PFSK-1 (cell line): ENCODE results near the gene RIPOR3.

Experiments
- POLR2AphosphoS5 ChIP-seq: IDR thresholded peaks from 2 replicates; pipeline ENCODE4 v1.6.1; 2012; ENCODE audit warnings: low read depth, mild to moderate bottlenecking, control low read depth, low read length, moderate library complexity
- SIN3A ChIP-seq: IDR thresholded peaks from 2 replicates; pipeline ENCODE4 v1.6.1; 2012; ENCODE audit warnings: mild to moderate bottlenecking, low read length, moderate library complexity, borderline replicate concordance; ENCODE audit not compliant: insufficient read depth
- TAF1 ChIP-seq: IDR thresholded peaks from 2 replicates; pipeline ENCODE4 v1.6.1; 2012; ENCODE audit warnings: low read length, control low read depth, borderline replicate concordance; ENCODE audit not compliant: insufficient read depth
- TF ChIP-seq, protein P1 (sequence below), 2 experiments: IDR thresholded peaks; 2 replicates each; pipeline versions ENCODE4 v1.6.1 to v1.8.0; 2011 to 2012; ENCODE audit warnings: low read depth in 2 of 2, low read length in 2 of 2, control low read depth in 1 of 2, inconsistent platforms in 1 of 2, mild to moderate bottlenecking in 1 of 2, moderate library complexity in 1 of 2; ENCODE audit not compliant: insufficient read depth in 1 of 2

DNA sequence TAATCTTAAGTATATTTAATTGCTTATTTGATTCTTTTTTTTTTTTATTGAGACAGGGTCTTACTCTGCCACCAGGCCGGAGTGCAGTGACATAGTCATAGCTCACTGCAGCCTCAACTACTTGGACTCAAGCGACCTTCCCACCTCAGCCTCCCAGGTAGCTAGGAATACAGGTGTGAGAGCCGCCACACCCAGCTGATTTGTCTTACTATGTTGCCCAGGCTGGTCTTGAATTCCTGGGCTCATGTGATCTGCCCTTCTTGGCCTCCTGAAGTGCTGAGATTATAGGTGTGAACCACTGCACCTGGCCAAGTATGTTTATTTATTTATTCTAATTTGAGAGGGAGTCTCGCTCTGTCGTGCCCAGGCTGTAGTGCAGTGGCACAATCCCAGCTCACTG is 142.9 kb downstream of the RIPOR3 start:
- TF ChIP-seq SIN3A (no peak), TAF1 (no peak), POLR2AphosphoS5 (no peak)
- TF ChIP-seq, protein P1, sequence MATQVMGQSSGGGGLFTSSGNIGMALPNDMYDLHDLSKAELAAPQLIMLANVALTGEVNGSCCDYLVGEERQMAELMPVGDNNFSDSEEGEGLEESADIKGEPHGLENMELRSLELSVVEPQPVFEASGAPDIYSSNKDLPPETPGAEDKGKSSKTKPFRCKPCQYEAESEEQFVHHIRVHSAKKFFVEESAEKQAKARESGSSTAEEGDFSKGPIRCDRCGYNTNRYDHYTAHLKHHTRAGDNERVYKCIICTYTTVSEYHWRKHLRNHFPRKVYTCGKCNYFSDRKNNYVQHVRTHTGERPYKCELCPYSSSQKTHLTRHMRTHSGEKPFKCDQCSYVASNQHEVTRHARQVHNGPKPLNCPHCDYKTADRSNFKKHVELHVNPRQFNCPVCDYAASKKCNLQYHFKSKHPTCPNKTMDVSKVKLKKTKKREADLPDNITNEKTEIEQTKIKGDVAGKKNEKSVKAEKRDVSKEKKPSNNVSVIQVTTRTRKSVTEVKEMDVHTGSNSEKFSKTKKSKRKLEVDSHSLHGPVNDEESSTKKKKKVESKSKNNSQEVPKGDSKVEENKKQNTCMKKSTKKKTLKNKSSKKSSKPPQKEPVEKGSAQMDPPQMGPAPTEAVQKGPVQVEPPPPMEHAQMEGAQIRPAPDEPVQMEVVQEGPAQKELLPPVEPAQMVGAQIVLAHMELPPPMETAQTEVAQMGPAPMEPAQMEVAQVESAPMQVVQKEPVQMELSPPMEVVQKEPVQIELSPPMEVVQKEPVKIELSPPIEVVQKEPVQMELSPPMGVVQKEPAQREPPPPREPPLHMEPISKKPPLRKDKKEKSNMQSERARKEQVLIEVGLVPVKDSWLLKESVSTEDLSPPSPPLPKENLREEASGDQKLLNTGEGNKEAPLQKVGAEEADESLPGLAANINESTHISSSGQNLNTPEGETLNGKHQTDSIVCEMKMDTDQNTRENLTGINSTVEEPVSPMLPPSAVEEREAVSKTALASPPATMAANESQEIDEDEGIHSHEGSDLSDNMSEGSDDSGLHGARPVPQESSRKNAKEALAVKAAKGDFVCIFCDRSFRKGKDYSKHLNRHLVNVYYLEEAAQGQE (IDR thresholded peaks at IDR 0.05; ENCODE audit: insufficient read depth in 1 of 2, low read depth in 2 of 2, low read length in 2 of 2): no peak
